Esophagus (tissue), 2 donors: ENCODE results near the gene DIAPH2. TPM values are rescaled to one million over a fixed set of nuclear protein-coding genes. Genes with fewer than 3 reads are reported as not detected.

ENCODE experiments used
- H3K27ac ChIP-seq, 2 donors: one replicate each; pipeline ENCODE4 v1.5.1; 2013; ENCODE audit warnings: low read depth in 2 of 2, mild to moderate bottlenecking in 2 of 2, inconsistent platforms in 1 of 2, low read length in 1 of 2, moderate library complexity in 1 of 2
- H3K27me3 ChIP-seq, 2 donors: one replicate each; pipeline ENCODE4 v1.6.1; 2013; ENCODE audit warnings: low read length in 2 of 2, control low read depth in 1 of 2, mild to moderate bottlenecking in 1 of 2; ENCODE audit not compliant: insufficient read depth in 2 of 2, control insufficient read depth in 1 of 2
- H3K36me3 ChIP-seq, 2 donors: one replicate each; pipeline ENCODE4 v1.6.1; 2013; ENCODE audit warnings: low read length in 1 of 2; ENCODE audit not compliant: control insufficient read depth in 2 of 2, insufficient read depth in 2 of 2
- H3K4me1 ChIP-seq, 2 donors: one replicate each; pipeline ENCODE4 v1.6.1; 2013; ENCODE audit warnings: low read length in 1 of 2; ENCODE audit not compliant: control insufficient read depth in 2 of 2, insufficient read depth in 2 of 2
- H3K4me3 ChIP-seq, 2 donors: one replicate each; pipeline ENCODE4 v1.5.1; 2013; ENCODE audit warnings: low read length in 2 of 2, mild to moderate bottlenecking in 2 of 2, low read depth in 1 of 2, moderate library complexity in 1 of 2
- H3K9me3 ChIP-seq, 2 donors: one replicate each; pipeline ENCODE4 v1.6.1; 2013; ENCODE audit warnings: mild to moderate bottlenecking in 2 of 2, low read depth in 1 of 2, low read length in 1 of 2, moderate library complexity in 1 of 2; ENCODE audit not compliant: control insufficient read depth in 2 of 2, insufficient read depth in 1 of 2
- WGBS, 2 donors: extraction: QIAGEN DNeasy Blood & Tissue Kit; methylation state at CpG; one replicate each; pipeline ENCODE4 v1.1.7; 2013; 5-methylcytosine and 5-hydroxymethylcytosine counted together
- polyA plus RNA-seq, 2 donors: library from polyadenylated mRNA; stranded (reverse); fragments of 200-250 nt; gene quantifications; one replicate each; pipeline ENCODE4 v1.2.3, GENCODE V29; 2013
- donor health status: healthy with polysubstance abuse.
- donor health status: Bipolar disorder and iron deficiency.

The DIAPH2 gene
- polyA plus RNA-seq: 1 to 10 TPM; 3.6 to 4.5 TPM

GRCh38 chrX:96684339-96685209 lies at the start of gene DIAPH2:
Gene DIAPH2 (plus strand): TSS chrX:96684842.
- Histone ChIP-seq H3K4me1 (no peaks in the 10 kb centered on the region), H3K36me3 (no peaks in the 10 kb centered on the region), H3K27me3 (no peaks in the 10 kb centered on the region), H3K4me3 (peak within 1 kb of the TSS; percentile 58 to 59), H3K9me3 (no peaks in the 10 kb centered on the region), H3K27ac (peak within 1 kb of the TSS; percentile 75 to 86)
- 1 to 5% methylated on average over 56 to 57 of the region's 57 CpGs for WGBS, 2 donors

- H3K9me3 ChIP-seq: no peaks in the 10 kb centered on the region
- no peak overlapping the region for H3K27ac ChIP-seq
- 94 to 96% methylated on average over 2 of the region's 2 CpGs for WGBS, 2 donors
- no peak overlapping the region for H3K4me3 ChIP-seq
- H3K4me1 ChIP-seq: no peaks in the 10 kb centered on the region
- no peaks in the 10 kb centered on the region for H3K36me3 ChIP-seq
- H3K27me3 ChIP-seq: no peaks in the 10 kb centered on the region
Measured at GRCh38 chrX:96650023-96650422, 34.6 kb upstream of the DIAPH2 start.

DNA sequence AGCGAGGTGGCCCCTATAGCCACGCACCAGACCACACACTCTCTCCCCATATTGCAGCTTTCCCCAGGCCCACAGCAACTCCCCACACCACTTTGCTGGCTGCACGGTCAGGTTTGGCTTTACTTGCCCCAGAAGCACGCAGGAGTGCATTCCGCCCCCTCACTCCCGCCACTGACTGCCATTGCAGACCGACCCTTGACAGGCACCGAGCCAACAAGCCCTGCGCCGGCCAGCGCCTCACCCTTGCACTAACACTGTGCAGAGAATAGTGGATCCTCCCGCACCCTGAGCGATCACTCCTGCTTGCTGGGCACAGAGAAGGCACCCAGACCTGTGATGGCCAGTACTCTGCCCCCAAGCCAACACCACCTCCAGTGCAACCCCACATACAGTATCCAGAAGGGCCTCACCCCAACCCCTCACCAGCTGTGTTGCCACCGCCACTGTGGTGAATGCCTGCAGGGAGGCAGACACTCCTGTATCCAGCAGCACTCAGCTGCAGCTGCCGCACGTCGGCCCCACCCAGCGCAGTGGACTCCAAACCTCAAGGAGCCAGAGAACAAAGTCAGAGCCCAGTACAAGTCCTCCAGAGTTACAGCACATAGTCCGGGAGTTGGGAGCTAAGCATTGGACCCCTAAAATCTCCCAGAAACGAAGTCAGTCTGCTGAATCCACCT lies 28.6 kb upstream of the DIAPH2 start:
- 70 to 83% methylated on average over 20 of the region's 20 CpGs for WGBS, 2 donors
- Histone ChIP-seq H3K27ac (no peak overlapping the region), H3K36me3 (no peaks in the 10 kb centered on the region), H3K27me3 (peaks cover 0 to 3% of the 10 kb centered on the region in 2 donors), H3K9me3 (no peaks in the 10 kb centered on the region), H3K4me3 (no peak overlapping the region), H3K4me1 (no peaks in the 10 kb centered on the region)

DNA sequence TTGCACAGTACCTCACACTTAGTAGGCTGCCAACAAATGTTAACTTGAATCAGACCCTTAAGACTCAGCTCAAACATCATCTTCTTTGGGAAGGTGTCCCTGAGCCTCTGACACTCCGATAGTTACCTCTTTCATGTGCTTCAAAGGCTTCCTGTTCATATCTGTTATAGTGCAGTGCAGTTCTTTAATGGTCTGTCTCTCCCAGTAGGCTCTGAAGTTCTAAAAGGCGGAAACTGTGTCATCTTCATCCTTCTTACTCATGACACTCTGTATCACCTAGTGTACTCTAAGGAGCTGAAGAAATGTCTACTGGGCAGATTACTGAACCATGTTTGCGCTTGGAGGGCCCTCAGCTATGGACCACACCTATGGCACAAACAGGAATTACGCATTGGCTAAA lies 2.1 kb upstream of the DIAPH2 start:
- Histone ChIP-seq H3K36me3 (no peaks in the 10 kb centered on the region), H3K4me1 (no peaks in the 10 kb centered on the region), H3K4me3 (no peak overlapping the region), H3K27me3 (no peaks in the 10 kb centered on the region), H3K9me3 (no peaks in the 10 kb centered on the region), H3K27ac (no peak overlapping the region)
- WGBS, 2 donors: 94% methylated on average over 4 of the region's 4 CpGs

DNA sequence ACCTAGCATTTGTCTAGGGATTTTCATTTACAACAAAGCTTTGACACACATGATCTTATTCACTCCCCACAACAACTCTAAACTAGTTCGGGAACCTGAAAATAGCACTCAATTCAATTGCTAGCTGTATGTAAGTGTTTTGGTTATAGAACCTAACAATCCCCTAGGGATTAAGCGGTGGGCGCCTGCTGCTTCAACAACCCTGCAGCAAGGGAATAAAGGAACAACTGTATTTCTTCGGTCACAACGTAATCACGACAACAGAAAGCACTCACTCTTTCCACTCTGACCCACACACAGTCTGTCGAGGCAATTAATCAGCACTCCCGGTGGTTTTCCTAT lies 674 bp upstream of the DIAPH2 start:
- Histone ChIP-seq H3K4me3 (peak overlapping the region; percentile 58 to 59), H3K36me3 (no peaks in the 10 kb centered on the region), H3K9me3 (no peaks in the 10 kb centered on the region), H3K27me3 (no peaks in the 10 kb centered on the region), H3K4me1 (no peaks in the 10 kb centered on the region), H3K27ac (peak overlapping the region; percentile 39 to 75)
- 16 to 27% methylated on average over 8 of the region's 8 CpGs for WGBS, 2 donors

- H3K36me3 ChIP-seq: no peaks in the 10 kb centered on the region
- H3K9me3 ChIP-seq: no peaks in the 10 kb centered on the region
- no peaks in the 10 kb centered on the region for H3K27me3 ChIP-seq
- peak overlapping the region; percentile 75 to 86 for H3K27ac ChIP-seq
- H3K4me1 ChIP-seq: no peaks in the 10 kb centered on the region
- H3K4me3 ChIP-seq: peak overlapping the region; percentile 58 to 59
- 1 to 16% methylated on average over 37 to 38 of the region's 38 CpGs for WGBS, 2 donors
Measured at GRCh38 chrX:96685210-96686099, 813 bp downstream of the DIAPH2 start.

- 85 to 89% methylated on average over 2 of the region's 2 CpGs for WGBS, 2 donors
Measured at GRCh38 chrX:96687776-96688175, 3.1 kb downstream of the DIAPH2 start.

GRCh38 chrX:96688789-96689188 lies 4.1 kb downstream of the DIAPH2 start:
- no peak overlapping the region for H3K27ac ChIP-seq
- H3K9me3 ChIP-seq: no peaks in the 10 kb centered on the region
- H3K4me1 ChIP-seq: no peaks in the 10 kb centered on the region
- no peaks in the 10 kb centered on the region for H3K27me3 ChIP-seq
- WGBS, 2 donors: 58 to 81% methylated on average over 4 of the region's 4 CpGs
- H3K4me3 ChIP-seq: no peak overlapping the region
- no peaks in the 10 kb centered on the region for H3K36me3 ChIP-seq

More at GRCh38 chrX:96687776-96688175, 3.1 kb downstream of the DIAPH2 start:
- Histone ChIP-seq H3K36me3 (no peaks in the 10 kb centered on the region), H3K4me3 (no peak overlapping the region), H3K27me3 (no peaks in the 10 kb centered on the region), H3K27ac (no peak overlapping the region), H3K4me1 (no peaks in the 10 kb centered on the region), H3K9me3 (no peaks in the 10 kb centered on the region)

GRCh38 chrX:96689991-96690390 lies 5.3 kb downstream of the DIAPH2 start:
- Histone ChIP-seq H3K27me3 (no peaks in the 10 kb centered on the region), H3K9me3 (no peaks in the 10 kb centered on the region), H3K27ac (no peak overlapping the region), H3K4me3 (no peak overlapping the region), H3K4me1 (no peaks in the 10 kb centered on the region), H3K36me3 (no peaks in the 10 kb centered on the region)
- 53 to 57% methylated on average over 2 of the region's 2 CpGs for WGBS, 2 donors
